Liver (tissue), 9 donors: ENCODE results near the gene ARL6IP6. TPM values are rescaled to one million over a fixed set of nuclear protein-coding genes. Genes with fewer than 3 reads are reported as not detected.

ENCODE experiments used
- DNase-seq: peaks from one replicate; pipeline ENCODE4 v3.0.0-alpha.2; 2017; ENCODE audit warnings: low spot score
- H3K27ac ChIP-seq, 2 donors: one replicate each; pipeline ENCODE4 v1.7.0; 2013; ENCODE audit warnings: inconsistent platforms in 2 of 2, low read length in 2 of 2, control low read depth in 1 of 2, low read depth in 1 of 2, mild to moderate bottlenecking in 1 of 2
- H3K27me3 ChIP-seq, 4 donors: one replicate each; pipeline versions ENCODE4 v1.6.1 to v1.7.0; 2013; ENCODE audit warnings: low read length in 3 of 4, inconsistent platforms in 1 of 4, mild to moderate bottlenecking in 1 of 4, moderate library complexity in 1 of 4; ENCODE audit not compliant: control insufficient read depth in 4 of 4, insufficient read depth in 4 of 4
- H3K36me3 ChIP-seq, 4 donors: one replicate each; pipeline versions ENCODE4 v1.6.1 to v1.7.0; 2013; ENCODE audit warnings: low read length in 3 of 4, mild to moderate bottlenecking in 3 of 4, low read depth in 1 of 4, moderate library complexity in 1 of 4; ENCODE audit not compliant: control insufficient read depth in 4 of 4, insufficient read depth in 3 of 4
- H3K4me1 ChIP-seq, 4 donors: one replicate each; pipeline versions ENCODE4 v1.6.1 to v1.7.0; 2013; ENCODE audit warnings: low read length in 3 of 4, mild to moderate bottlenecking in 3 of 4, moderate library complexity in 1 of 4; ENCODE audit not compliant: control insufficient read depth in 4 of 4, insufficient read depth in 4 of 4
- H3K4me3 ChIP-seq, 3 donors: one replicate each; pipeline versions ENCODE4 v1.6.1 to v1.7.0; 2013; ENCODE audit warnings: low read length in 3 of 3, control low read depth in 1 of 3, low read depth in 1 of 3, mild to moderate bottlenecking in 1 of 3
- H3K9ac ChIP-seq, 2 donors: one replicate each; pipeline ENCODE4 v1.7.0; 2013; ENCODE audit warnings: low read length in 2 of 2, mild to moderate bottlenecking in 2 of 2, moderate library complexity in 2 of 2, control low read depth in 1 of 2, low read depth in 1 of 2
- H3K9me3 ChIP-seq, 4 donors: one replicate each; pipeline versions ENCODE4 v1.6.1 to v1.7.0; 2013; ENCODE audit warnings: low read length in 3 of 4; ENCODE audit not compliant: control insufficient read depth in 4 of 4
- EGR1 ChIP-seq, 2 donors: IDR thresholded peaks; 2 replicates each; pipeline ENCODE4 v1.6.1; 2016 to 2018; ENCODE audit warnings: antibody characterized with exemption in 2 of 2, low read depth in 2 of 2
- GABPA ChIP-seq, 2 donors: IDR thresholded peaks in 1 of 2; conservative IDR thresholded peaks in 1 of 2; 2 replicates each; pipeline ENCODE4 v1.6.1; 2016; ENCODE audit warnings: antibody characterized with exemption in 2 of 2, mild to moderate bottlenecking in 1 of 2, moderate library complexity in 1 of 2
- HNF4A ChIP-seq, 2 donors: conservative IDR thresholded peaks; 2 replicates each; pipeline ENCODE4 v1.6.1; 2016; ENCODE audit warnings: antibody characterized with exemption in 2 of 2, mild to moderate bottlenecking in 2 of 2
- JUND ChIP-seq, 2 donors: IDR thresholded peaks; 2 replicates each; pipeline ENCODE4 v1.6.1; 2016; ENCODE audit warnings: antibody characterized with exemption in 2 of 2
- NR2F2 ChIP-seq: IDR thresholded peaks from 2 replicates; pipeline ENCODE4 v1.6.1; 2016; ENCODE audit warnings: antibody characterized with exemption
- RAD21 ChIP-seq, 2 donors: IDR thresholded peaks; 2 replicates each; pipeline ENCODE4 v1.6.1; 2016; ENCODE audit warnings: antibody characterized with exemption in 2 of 2, mild to moderate bottlenecking in 2 of 2
- RXRA ChIP-seq, 2 donors: IDR thresholded peaks; 2 replicates each; pipeline ENCODE4 v1.6.1; 2017 to 2018; ENCODE audit warnings: antibody characterized with exemption in 2 of 2, mild to moderate bottlenecking in 1 of 2
- SP1 ChIP-seq: IDR thresholded peaks from 2 replicates; pipeline ENCODE4 v1.6.1; 2018; ENCODE audit warnings: antibody characterized with exemption, mild to moderate bottlenecking
- TAF1 ChIP-seq: conservative IDR thresholded peaks from 2 replicates; pipeline ENCODE4 v1.6.1; 2016; ENCODE audit warnings: antibody characterized with exemption, mild to moderate bottlenecking
- YY1 ChIP-seq: IDR thresholded peaks from 2 replicates; pipeline ENCODE4 v1.6.1; 2016; ENCODE audit warnings: antibody characterized with exemption, mild to moderate bottlenecking
- WGBS: extraction: QIAGEN DNeasy Blood & Tissue Kit; methylation state at CpG from one replicate; pipeline ENCODE4 v1.1.7; 2013; 5-methylcytosine and 5-hydroxymethylcytosine counted together
- polyA plus RNA-seq, 2 donors: library from polyadenylated mRNA; stranded (reverse) in 1 of 2; unstranded in 1 of 2; fragments of 200-250 nt in 1 of 2; fragments of >200 nt in 1 of 2; fragmentation: Nextera tagmentation in 1 of 2; extraction: Ambion mirVana in 1 of 2; gene quantifications; one replicate each; pipeline versions ENCODE4 v1.2.1 to v1.2.3, GENCODE V29; 2013 to 2015
- total RNA-seq, 2 donors: library from RNA; depleted of rRNA; stranded (reverse); fragments of >200 nt; gene quantifications; one replicate each; pipeline ENCODE4 v1.2.3, GENCODE V29; 2014
- TF ChIP-seq, protein P1 (sequence below): IDR thresholded peaks from 2 replicates; pipeline ENCODE4 v1.6.1; 2016; ENCODE audit warnings: antibody characterized with exemption
- TF ChIP-seq, protein P2 (sequence below): fragments of 150-350 bp; IDR thresholded peaks from 2 replicates; pipeline ENCODE4 v1.5.1; 2017; ENCODE audit warnings: improper control_type of control experiment, low read depth, low read length; ENCODE audit not compliant: missing input control
- TF ChIP-seq, protein P3 (sequence below): IDR thresholded peaks from 2 replicates; pipeline ENCODE4 v1.6.1; 2016; ENCODE audit warnings: antibody characterized with exemption
- TF ChIP-seq, protein P4 (sequence below): IDR thresholded peaks from 2 replicates; pipeline ENCODE4 v1.6.1; 2016; ENCODE audit warnings: antibody characterized with exemption, mild to moderate bottlenecking
- donor health status: healthy.
- donor health status: healthy.
- donor health status: healthy.
- donor health status: healthy.
- donor health status: healthy.

Gene ARL6IP6
- total and polyA plus RNA-seq, 4 donors, result 2.2 to 16.6 (median 4.6) TPM

DNA sequence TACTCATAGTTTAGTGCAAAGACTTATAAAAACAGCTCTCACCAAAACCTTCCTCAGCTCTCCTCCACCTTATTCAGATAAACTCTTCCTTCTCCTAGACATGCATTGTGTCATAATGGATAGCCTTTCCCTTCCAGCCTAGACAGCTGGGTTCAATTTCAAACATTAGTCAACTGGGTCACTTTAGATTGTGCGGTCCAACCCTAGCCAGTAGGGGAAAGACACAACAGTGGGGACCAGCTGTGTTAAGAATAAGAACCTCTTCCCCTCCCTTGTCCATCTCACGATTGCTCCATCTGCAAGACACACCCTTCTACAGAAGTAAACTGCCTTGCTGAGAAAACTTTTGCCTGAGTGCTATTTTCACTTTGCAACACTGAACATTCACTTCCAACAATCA is 9.7 kb upstream of the ARL6IP6 start:
- no peak overlapping the region for H3K9ac ChIP-seq
- H3K4me3 ChIP-seq, result no peak overlapping the region
- no peaks in the 10 kb centered on the region for H3K9me3 ChIP-seq
- WGBS, result 98% methylated on average over 2 of the region's 2 CpGs
- H3K27ac ChIP-seq, result no peak overlapping the region
- no peaks in the 10 kb centered on the region for H3K27me3 ChIP-seq
- H3K36me3 ChIP-seq, result peaks cover 5 to 18% (median 11%) of the 10 kb centered on the region in 4 donors
- TF ChIP-seq NR2F2, result no peak
- TF ChIP-seq RAD21 (IDR thresholded peaks at IDR 0.05), result no peak
- TF ChIP-seq, protein P1, sequence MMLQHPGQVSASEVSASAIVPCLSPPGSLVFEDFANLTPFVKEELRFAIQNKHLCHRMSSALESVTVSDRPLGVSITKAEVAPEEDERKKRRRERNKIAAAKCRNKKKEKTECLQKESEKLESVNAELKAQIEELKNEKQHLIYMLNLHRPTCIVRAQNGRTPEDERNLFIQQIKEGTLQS, result no peak
- TF ChIP-seq, protein P2, sequence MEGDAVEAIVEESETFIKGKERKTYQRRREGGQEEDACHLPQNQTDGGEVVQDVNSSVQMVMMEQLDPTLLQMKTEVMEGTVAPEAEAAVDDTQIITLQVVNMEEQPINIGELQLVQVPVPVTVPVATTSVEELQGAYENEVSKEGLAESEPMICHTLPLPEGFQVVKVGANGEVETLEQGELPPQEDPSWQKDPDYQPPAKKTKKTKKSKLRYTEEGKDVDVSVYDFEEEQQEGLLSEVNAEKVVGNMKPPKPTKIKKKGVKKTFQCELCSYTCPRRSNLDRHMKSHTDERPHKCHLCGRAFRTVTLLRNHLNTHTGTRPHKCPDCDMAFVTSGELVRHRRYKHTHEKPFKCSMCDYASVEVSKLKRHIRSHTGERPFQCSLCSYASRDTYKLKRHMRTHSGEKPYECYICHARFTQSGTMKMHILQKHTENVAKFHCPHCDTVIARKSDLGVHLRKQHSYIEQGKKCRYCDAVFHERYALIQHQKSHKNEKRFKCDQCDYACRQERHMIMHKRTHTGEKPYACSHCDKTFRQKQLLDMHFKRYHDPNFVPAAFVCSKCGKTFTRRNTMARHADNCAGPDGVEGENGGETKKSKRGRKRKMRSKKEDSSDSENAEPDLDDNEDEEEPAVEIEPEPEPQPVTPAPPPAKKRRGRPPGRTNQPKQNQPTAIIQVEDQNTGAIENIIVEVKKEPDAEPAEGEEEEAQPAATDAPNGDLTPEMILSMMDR, result no peak
- TF ChIP-seq RXRA (IDR thresholded peaks at IDR 0.05), result no peak
- TF ChIP-seq GABPA (IDR thresholded peaks at IDR 0.05 in 1 of 2, conservative IDR thresholded peaks at IDR 0.05 in 1 of 2), result no peak
- no peak for TF ChIP-seq YY1
- TF ChIP-seq TAF1, result no peak
- TF ChIP-seq, protein P3, sequence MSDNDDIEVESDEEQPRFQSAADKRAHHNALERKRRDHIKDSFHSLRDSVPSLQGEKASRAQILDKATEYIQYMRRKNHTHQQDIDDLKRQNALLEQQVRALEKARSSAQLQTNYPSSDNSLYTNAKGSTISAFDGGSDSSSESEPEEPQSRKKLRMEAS, result no peak
- TF ChIP-seq JUND (IDR thresholded peaks at IDR 0.05), result no peak
- no peaks in the 10 kb centered on the region for H3K4me1 ChIP-seq
- no peak for DNase-seq

DNA sequence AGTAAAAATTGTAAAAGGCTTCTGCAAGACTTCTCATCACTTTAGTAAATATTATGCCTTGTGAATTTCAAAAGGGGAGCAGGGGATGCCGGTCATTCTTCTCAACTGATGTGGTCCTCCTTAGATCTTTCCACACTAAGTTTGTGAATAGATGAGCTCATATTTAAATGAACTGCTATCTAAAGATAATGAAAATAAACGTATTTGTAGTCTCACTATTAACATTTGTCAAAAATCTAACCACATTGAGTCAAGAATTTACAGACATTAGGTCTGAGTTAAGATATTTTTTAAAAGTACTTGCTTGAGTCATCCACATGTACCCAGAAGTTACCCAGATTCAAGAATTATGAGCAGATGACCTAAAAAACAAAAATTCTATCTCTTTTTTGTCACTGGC is 7.7 kb upstream of the ARL6IP6 start:
- Histone ChIP-seq H3K9me3 (no peaks in the 10 kb centered on the region), H3K27me3 (no peaks in the 10 kb centered on the region), H3K27ac (no peak overlapping the region), H3K4me3 (no peak overlapping the region), H3K36me3 (peaks cover 5 to 18% (median 11%) of the 10 kb centered on the region in 4 donors), H3K4me1 (peaks cover 0 to 8% (median 5%) of the 10 kb centered on the region in 4 donors), H3K9ac (no peak overlapping the region)
- TF ChIP-seq, protein P1, result no peak
- no peak for TF ChIP-seq HNF4A (conservative IDR thresholded peaks at IDR 0.05)
- TF ChIP-seq, protein P4, sequence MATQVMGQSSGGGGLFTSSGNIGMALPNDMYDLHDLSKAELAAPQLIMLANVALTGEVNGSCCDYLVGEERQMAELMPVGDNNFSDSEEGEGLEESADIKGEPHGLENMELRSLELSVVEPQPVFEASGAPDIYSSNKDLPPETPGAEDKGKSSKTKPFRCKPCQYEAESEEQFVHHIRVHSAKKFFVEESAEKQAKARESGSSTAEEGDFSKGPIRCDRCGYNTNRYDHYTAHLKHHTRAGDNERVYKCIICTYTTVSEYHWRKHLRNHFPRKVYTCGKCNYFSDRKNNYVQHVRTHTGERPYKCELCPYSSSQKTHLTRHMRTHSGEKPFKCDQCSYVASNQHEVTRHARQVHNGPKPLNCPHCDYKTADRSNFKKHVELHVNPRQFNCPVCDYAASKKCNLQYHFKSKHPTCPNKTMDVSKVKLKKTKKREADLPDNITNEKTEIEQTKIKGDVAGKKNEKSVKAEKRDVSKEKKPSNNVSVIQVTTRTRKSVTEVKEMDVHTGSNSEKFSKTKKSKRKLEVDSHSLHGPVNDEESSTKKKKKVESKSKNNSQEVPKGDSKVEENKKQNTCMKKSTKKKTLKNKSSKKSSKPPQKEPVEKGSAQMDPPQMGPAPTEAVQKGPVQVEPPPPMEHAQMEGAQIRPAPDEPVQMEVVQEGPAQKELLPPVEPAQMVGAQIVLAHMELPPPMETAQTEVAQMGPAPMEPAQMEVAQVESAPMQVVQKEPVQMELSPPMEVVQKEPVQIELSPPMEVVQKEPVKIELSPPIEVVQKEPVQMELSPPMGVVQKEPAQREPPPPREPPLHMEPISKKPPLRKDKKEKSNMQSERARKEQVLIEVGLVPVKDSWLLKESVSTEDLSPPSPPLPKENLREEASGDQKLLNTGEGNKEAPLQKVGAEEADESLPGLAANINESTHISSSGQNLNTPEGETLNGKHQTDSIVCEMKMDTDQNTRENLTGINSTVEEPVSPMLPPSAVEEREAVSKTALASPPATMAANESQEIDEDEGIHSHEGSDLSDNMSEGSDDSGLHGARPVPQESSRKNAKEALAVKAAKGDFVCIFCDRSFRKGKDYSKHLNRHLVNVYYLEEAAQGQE, result no peak
- no peak for TF ChIP-seq JUND (IDR thresholded peaks at IDR 0.05)
- TF ChIP-seq RAD21 (IDR thresholded peaks at IDR 0.05), result no peak
- TF ChIP-seq SP1, result no peak
- no peak for TF ChIP-seq RXRA (IDR thresholded peaks at IDR 0.05)
- no peak for TF ChIP-seq GABPA (IDR thresholded peaks at IDR 0.05 in 1 of 2, conservative IDR thresholded peaks at IDR 0.05 in 1 of 2)
- TF ChIP-seq NR2F2, result no peak
- TF ChIP-seq YY1, result no peak
- TF ChIP-seq EGR1 (IDR thresholded peaks at IDR 0.05; ENCODE audit: low read depth in 2 of 2), result no peak
- no peak for DNase-seq
- WGBS, result 86% methylated on average over 2 of the region's 2 CpGs
